GM21737 (cell line): ENCODE results near the gene PSMC3.

Experiments used
- ATAC-seq: cut with Tn5 transposase; IDR thresholded peaks from one replicate; pipeline ENCODE4 v1.9.1; 2021; ENCODE audit warnings: mild to moderate bottlenecking, moderate library complexity; ENCODE audit not compliant: unreplicated experiment

The PSMC3 gene

DNA sequence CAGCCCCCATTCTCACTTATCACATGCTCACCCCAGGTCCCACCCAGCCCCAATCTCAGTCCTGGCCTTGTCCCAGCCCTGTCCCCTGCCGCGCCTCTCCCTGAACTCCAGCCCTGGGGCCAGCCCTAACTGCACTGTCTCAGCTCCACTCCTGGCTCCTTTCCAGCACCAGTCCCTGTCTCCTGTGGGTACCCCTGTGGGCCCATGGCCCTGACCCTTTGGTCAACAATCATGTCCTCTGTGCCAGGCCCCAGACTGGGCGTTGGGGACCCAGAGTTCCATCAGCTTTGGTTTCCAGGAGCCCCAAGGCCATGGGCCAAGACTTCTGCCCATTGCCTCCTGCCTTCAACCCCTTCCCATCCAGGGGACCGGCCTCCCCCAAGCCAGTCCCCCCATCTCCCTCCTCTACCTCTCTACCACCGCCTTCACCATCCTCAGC lies 48.6 kb downstream of the PSMC3 start:
- no peak for ATAC-seq

DNA sequence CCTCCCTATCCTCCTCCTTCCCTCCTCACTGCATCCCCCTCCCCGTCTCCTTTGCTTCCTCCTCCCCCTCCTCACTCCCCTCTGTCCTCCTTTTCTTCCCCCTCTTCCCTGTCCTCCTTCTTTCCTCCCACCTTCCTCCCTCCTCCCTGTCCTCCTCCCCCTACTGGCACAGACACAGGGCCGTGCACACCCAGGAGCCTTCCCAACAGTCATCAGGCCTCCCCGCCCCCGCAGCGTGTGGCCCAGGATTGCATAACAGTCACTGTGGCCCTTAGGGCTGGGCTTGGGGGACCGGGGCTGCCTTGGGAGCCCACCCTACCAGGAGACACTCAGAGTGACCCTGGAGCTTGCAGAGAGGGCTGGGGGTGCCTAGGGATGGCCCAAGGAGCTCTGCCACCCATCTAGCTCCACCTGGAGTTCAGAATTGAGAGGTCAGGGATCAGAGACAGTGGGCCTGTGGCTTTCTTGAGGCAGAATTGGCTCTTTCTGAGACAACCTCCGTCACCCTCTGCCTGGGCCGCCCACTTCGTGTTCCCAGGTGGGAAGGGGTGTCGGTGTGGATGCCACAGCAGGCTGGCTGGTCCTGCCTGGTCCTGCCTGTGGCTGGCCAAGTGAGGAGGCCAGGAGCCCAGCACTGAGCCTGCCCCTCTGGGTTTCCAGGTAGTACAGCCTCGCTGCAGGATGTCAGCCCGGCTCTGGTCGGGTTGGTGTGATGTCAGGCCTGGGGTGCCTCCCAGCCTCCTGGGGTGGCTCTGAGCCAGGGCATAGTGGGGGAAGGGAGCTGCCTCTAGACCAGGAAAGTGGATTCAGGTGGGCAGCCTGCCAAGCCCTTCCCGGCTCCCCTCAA lies 49.5 kb downstream of the PSMC3 start:
- ATAC-seq = no peak

DNA sequence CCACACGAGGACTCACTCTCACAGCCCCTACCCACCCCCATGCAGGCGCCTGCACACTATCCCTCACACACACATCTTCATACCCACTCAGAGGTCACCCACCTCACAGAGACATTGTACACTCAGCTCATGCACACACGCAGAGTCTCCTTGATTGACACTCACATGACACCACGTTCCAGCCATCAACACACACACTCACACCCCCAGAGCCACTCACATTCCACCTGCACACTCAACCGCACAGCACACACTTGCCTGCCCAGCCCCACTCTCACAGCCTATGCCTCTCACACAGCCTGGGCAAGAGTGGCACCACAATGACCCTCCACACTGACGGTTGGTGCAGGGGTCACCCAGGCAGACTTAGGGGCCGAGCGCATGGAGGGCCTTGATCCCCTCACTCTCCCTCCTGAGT lies 50.1 kb downstream of the PSMC3 start:
- no peak for ATAC-seq

DNA sequence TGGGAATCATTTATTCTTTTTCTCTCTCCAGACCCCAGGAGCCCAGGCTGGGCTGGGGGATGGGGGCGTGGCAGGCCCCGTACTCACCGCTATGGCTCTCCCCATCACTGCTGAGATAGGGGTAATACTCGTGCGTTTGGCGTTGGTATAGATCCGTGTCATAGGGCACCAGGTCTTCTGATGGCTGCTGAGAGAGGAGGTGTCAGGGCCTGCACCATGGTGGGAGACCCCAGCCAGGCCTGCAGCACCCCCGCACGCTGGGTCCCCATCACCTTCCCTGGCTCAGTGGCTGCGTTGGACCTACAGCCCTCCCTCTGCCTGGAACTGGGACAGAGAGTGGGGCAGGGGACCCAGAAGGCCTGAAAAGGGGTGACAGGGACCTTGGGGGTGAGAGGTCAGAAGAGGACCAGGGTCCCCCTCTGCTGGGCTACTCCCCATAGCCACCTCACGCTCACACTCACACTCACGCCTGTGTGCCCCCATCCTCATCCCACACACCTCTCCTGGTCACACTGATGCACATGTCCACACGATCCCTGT lies 50.6 kb downstream of the PSMC3 start:
- no peak for ATAC-seq

DNA sequence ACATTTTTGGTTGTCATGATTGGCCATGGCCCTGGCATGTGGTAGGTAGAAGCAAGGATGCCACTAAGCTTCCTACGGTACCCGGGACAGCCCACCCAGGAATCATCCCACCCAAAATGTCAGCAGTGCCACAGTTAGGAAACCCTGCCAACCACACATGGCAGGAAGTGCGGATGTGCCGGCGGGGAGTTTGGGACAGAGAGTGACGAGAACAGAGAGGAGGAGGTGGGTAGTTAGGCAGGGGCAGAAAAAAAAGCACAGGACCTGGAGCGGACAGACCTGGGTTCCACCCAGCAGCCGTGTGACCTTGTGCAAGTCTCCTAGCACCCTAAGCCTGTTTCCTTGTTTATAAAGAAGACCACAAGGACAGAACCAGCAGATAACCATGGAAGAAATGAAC lies 51.2 kb downstream of the PSMC3 start:
- ATAC-seq = no peak

DNA sequence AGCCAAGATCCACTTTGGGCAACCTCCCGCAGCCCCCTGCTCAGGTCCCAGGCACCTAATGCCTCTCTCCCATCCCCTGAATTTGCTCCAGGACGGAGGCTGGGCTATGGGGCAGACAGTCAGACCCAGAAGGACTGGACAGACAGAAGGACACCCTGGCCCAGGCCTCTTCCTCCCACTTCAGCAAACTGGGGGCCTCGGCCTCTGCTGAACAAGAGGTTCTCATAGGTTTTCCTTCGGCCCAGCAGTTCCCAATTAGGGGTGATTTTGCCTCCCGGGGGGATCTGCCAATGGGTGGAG lies 51.6 kb downstream of the PSMC3 start:
- ATAC-seq = no peak

DNA sequence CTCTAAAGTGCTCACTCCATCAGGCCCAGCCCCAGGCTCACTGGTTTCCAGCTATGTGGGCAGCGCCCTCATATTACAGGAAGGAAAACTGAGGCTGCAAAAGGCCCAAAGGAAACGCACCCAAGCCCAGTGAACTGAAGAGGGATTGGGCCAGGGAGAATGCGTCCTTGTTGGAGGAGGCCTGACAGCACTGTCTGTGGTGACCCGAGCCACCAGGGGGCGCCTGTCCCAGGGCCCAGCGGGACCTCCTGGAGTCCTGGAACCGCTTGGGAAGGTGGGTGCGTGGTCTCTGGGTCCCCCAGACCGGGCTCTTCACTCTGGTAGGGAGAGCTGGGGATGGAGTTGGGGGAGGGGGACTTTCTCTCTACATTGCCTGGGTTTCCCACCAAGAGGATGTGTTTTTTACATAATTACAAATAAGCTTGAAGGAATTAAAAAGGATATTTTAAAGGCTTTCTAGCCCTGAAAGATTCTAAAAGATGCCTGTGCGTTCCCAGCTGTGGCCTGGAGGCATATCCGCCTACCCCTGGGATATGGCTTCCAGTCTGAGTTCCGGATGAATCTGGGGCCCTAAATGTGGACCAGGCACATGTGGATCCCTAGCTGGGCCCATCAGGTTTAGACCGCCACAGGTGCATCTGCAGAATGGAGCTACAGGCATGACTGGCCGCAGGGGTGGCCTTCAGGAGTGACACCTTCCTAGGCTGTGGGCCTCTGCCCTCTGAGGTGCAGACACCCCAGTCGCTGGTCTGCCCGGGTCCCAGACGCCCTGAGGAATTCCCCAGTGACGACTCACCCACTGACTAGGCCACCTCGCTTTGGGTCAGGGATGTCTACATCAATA lies 52.1 kb downstream of the PSMC3 start:
- ATAC-seq = no peak

DNA sequence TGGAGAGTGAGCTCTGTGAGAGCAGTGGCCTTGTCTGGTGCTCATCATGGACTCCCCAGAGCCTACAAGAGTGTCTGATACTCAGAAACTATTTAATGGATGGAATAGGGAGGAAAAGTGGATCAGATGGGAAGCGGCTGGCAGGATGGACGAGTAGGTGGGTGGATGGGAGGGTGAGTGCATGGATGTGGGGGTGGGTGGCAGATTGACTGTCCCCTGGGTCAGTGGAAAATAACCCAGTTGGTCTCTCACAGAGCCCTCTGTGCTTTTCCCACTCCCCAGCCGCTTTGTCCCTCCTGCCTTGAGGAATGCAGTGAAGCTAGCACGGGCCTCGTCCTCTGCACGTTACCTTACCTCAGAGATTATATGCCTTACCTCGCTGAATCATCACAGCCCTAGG lies 53.8 kb downstream of the PSMC3 start:
- ATAC-seq = no peak

DNA sequence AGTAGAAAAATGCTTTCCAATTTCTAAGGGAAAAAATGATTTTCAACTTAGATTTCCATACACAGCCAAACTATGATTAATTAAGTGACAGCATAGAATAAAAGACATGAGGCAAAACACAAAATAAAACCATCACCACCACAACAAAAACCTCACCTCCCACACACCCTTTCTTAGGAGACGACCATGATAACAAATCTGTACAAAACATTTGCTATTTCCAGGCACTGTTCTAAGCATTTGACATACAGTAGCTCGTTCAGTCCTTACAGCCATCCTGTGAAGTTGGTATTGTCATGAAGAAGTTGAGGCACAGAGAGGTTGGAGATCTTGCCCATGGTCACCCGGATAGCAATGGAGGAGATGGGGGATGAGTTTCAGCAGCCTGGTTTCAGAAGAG lies 56.6 kb downstream of the PSMC3 start:
- no peak for ATAC-seq
